Fibroblast of skin of scalp (primary cell): ENCODE measurements around the gene RNF126.
A peak's percentile ranks its signal among the peaks of the same experiment; 100 is the strongest.
"Not testable (repeated sequence)": the region's sequence is repeated elsewhere in the genome, so short reads cannot be mapped to it uniquely, and the experiment has no call there.

Experiments
- DNase-seq: peaks from one replicate; pipeline ENCODE4 v3.0.0-alpha.2; 2013

The RNF126 gene

DNA sequence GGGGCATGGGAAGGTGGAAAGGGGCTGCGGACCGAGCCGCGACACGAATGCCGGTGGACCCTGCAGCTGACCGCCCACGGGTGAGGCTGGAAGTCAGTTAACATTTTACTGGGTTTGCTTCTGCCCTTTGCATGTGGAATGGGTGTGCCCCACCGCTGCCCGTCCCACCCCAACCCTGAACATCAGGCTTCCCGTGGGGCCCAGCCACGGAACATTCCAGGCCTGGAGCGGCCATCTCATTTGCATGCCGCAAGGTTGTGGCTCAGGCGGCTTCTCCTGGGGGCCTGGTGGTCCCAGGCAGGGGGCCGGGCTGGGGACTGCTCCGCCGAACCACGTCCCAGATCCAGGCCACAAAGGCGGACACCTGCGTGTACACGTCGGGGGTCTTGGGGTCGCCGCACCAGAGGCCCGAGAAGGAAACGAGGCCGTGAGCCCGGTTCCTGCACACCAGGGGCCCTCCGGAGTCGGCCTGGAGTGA lies 22.5 kb upstream of the RNF126 start:
- no peak for DNase-seq

DNA sequence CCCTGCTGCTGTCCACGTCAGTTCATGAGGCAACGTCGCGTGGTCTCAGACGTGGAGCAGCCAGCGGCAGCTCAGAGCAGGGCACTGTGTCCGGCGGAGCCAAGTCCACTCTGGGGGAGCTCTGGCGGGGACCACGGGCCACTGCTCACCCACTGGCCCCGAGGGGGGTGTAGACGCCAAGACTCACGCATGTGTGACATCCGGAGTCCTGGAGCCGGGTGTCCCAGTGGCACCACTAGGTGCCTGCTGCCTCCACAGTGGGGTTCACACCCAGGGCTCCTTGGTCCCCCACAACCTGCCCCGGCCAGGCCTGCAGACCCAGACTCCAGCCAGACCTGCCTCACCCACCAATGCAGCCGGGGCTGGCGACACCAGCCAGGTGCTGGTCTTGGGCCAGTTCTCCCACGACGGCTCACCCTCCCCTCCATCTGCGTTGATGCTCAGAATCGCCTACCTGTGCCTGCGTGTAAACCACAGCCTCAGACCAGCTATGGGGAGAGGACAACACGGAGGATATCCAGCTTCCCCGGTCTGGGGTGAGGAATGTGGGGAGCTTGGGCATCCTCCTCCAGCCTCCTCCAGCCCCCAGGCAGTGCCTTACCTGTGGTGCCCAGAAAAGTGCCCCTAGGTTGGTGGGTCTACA lies 19.8 kb upstream of the RNF126 start:
- no peak for DNase-seq

DNA sequence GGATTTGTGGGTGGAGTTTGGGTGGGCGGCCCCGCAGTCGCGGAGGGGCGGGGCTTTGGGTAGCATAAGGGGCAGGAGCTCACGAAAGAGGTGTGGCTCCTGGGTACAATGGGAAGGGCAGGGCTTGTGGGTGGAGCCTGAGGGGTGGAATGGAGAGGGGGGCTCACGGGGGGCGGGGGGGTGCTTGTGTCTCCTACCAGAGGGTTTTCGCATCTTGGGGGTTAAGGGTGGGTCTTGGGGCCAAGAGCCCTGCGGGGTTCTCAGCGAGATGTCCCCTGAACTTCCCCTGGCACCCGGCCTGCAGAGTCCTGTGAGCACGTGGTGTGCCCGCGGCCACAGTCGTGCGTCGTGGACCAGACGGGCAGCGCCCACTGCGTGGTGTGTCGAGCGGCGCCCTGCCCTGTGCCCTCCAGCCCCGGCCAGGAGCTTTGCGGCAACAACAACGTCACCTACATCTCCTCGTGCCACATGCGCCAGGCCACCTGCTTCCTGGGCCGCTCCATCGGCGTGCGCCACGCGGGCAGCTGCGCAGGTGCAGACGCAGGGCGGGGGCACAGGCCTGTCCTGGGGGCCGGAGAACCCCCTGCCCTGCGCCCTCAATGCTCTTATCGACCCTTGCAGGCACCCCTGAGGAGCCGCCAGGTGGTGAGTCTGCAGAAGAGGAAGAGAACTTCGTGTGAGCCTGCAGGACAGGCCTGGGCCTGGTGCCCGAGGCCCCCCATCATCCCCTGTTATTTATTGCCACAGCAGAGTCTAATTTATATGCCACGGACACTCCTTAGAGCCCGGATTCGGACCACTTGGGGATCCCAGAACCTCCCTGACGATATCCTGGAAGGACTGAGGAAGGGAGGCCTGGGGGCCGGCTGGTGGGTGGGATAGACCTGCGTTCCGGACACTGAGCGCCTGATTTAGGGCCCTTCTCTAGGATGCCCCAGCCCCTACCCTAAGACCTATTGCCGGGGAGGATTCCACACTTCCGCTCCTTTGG lies 18.3 kb upstream of the RNF126 start:
- DNase-seq: no peak

- peak; percentile 99 for DNase-seq
Measured at GRCh38 chr19:680287-681028, 17.4 kb upstream of the RNF126 start.

- DNase-seq: peak; percentile 69
Measured at GRCh38 chr19:679418-680286, 16.6 kb upstream of the RNF126 start.

DNA sequence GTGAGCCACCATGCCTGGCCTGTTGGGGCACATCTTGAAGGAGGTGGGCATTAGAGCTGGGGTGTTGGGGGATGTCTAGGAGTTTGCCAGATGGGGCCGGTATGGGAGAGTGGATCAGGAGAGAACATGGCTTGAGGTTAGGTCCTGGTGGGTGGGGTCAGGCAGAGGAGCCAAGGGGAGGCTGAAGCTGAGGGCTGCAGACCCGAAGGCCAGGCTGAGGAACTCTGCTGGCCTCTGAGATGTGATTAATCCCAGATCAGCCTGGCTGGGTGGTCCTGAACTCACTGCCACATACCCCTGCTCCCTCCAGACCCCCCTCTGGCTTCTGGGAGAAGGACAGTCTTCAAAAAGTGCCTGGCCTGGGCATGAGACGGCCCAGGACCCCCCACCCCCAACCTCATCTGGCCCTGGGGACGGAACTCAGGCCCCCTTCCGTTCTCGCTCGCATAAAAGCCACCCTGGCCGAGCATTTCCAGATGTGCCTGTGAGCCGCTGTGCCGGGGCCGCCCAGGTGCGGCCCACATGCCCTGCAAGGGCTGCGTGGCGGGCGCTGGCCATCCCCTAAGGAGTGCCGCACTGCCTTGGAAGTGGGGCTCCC lies 15.9 kb upstream of the RNF126 start:
- no peak for DNase-seq

DNA sequence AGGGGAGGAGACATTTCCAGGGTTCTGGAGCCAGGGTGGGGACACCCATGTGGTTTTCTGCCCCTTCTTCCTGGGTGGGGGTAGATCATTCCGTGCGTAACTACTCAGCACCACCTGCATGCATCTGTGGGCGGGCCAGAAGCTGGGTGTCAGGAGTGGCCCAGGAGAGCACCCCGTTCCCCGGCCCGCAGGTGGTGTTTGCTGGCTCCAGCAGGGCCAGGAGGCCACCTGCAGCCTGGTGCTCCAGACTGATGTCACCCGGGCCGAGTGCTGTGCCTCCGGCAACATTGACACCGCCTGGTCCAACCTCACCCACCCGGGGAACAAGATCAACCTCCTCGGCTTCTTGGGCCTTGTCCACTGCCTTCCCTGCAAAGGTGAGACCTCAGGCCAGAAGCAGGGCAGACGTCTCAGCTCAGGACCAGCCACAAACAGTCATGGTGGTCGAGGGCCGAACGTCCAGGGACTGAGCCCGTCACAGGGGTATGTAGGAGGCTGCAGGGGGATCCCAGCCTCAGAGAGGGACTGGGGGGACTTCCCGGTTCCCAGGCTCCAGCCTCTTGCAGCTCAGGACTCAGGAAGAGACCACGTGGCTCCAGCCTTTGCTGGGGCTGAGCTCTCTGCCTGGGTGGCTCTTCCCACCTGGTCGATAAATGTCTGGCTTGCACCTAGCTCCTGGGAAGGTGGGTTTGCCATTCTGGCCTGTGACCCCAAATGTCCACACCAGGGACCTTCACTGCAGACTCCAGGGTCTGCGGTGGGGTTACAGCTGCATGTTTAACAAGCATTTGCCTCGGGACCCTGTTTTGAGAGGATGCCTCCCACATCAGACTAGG lies 14.8 kb upstream of the RNF126 start:
- no peak for DNase-seq

DNA sequence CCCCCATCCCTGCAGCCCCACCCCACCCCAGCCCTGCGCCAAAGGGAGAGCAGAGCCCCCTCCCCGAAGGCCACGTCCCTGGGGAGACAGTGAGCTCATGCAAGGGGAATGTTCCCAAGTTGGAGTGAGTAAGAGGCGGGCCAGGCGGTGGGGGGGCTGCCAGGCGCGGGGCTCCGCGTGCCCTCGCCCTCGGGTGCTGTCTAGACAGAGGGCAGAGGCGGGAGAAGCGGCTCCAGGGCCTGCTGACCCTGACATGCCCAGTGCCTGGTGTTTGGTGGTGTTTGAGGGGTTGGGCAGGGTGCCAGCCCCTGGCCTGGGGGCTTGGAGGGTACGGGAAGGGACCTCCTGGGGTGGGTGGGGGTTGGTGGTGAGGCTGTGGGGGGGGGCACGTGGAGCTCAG lies 14.2 kb upstream of the RNF126 start:
- peak; percentile 93 for DNase-seq

- peak; percentile 42 for DNase-seq
Measured at GRCh38 chr19:676339-677105, 13.5 kb upstream of the RNF126 start, which contains the start of gene FSTL3. FSTL3 (plus strand) TSS chr19:676392; CDS start chr19:676424, 32 bp downstream.

DNA sequence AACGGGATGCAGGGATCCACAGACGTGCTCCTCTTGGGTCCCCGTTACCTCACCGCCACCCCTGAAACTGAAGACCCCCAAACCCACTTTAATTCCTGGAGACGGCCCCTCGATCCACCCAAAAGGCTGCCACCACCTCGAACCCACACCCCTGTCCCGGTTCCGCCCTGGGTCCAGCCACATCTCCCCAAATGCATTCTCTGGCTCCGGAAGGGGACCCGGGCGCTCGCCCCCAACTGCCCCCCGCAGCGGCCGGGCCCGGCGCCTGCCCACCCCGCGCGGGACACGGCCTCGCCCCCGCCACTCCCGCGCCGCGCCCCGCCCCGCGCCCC lies 13.0 kb upstream of the RNF126 start:
- DNase-seq: no peak

GRCh38 chr19:674282-675151 lies 11.5 kb upstream of the RNF126 start:
- no peak for DNase-seq

- DNase-seq: no peak
Measured at GRCh38 chr19:670609-671075, 7.6 kb upstream of the RNF126 start.

GRCh38 chr19:668675-669434 lies 5.8 kb upstream of the RNF126 start:
- DNase-seq: peak; percentile 59

- DNase-seq: not testable (repeated sequence)
Measured at GRCh38 chr19:666985-667573, 4.1 kb upstream of the RNF126 start.

DNA sequence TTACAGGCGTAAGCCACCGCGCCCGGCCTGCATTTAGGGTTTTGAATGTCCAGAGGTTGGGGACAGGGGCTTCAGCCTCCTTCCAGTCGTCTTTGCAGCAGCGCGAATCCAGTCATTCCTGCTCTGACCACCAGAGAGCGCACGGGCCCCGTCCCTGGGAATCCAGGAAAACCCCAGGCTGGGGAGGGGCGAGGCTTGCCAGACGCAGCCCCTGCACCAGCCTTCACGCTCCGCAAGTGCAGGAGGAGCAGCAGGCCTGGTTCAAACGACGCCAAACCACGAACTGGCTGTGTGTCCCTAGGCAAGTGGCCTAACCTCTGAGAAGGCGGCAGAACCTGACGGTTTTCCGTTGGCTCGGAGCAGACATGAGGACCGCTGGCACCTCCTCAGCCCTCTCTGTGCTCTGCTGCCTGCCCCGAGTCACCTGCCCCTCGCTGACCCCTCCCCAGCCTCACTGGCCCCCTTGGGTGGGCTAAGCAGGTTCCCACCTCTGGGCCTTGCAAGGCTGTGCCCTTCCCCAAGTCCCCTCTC lies 2.0 kb upstream of the RNF126 start:
- peak; percentile 80 for DNase-seq

GRCh38 chr19:663682-664117 lies 686 bp upstream of the RNF126 start:
- no peak for DNase-seq
